Calu3 (cell line): ENCODE measurements around the gene CCDC85C. TPM values are rescaled to one million over a fixed set of nuclear protein-coding genes. Genes with fewer than 3 reads are reported as not detected.

Experiments used
- BruUV-seq: library from RNA; stranded (reverse); fragments of 400-500 nt; replicated peaks from 2 replicates; lab custom pipeline; 2021; lab: Mats Ljungman, UMichigan
- CTCF ChIA-PET: fragments of 300-600 bp; sonication (Branson Sonifier 250); formaldehyde crosslinking; loops from one replicate; lab custom pipeline; 2022; ENCODE audit warnings: antibody characterized with exemption; lab: Charles Lee
- DNase-seq: peaks from one replicate; pipeline ENCODE4 v3.0.0; 2022
- H3K27ac Mint-ChIP-seq: one replicate; pipeline ENCODE4 v1.8.0; 2022; ENCODE audit warnings: mixed read lengths; ENCODE audit not compliant: unreplicated experiment
- H3K27me3 Mint-ChIP-seq: one replicate; pipeline ENCODE4 v1.8.0; 2022; ENCODE audit warnings: mixed read lengths; ENCODE audit not compliant: unreplicated experiment
- H3K36me3 Mint-ChIP-seq: one replicate; pipeline ENCODE4 v1.8.0; 2022; ENCODE audit warnings: mild to moderate bottlenecking, moderate library complexity, mixed read lengths; ENCODE audit not compliant: insufficient read depth, unreplicated experiment
- H3K4me1 Mint-ChIP-seq: one replicate; pipeline ENCODE4 v1.8.0; 2022; ENCODE audit warnings: mild to moderate bottlenecking, low read depth, mixed read lengths; ENCODE audit not compliant: unreplicated experiment
- H3K4me3 Mint-ChIP-seq: one replicate; pipeline ENCODE4 v1.8.0; 2022; ENCODE audit warnings: mild to moderate bottlenecking, low read depth, moderate library complexity, mixed read lengths; ENCODE audit not compliant: unreplicated experiment
- H3K9me3 Mint-ChIP-seq: one replicate; pipeline ENCODE4 v1.8.0; 2022; ENCODE audit warnings: low read depth, mixed read lengths; ENCODE audit not compliant: unreplicated experiment
- CTCF ChIP-seq: fragments of 200-600 bp; IDR thresholded peaks from one replicate; pipeline ENCODE4 v1.8.0; 2022; ENCODE audit warnings: antibody characterized with exemption; ENCODE audit not compliant: unreplicated experiment
- intact Hi-C: fragments of 100-400 bp; cut with micrococcal nuclease; formaldehyde crosslinking; loops from one replicate; pipeline ENCODE4 v1.10.0; 2022; ENCODE audit not compliant: unreplicated experiment
- total RNA-seq: library from RNA; stranded (reverse); gene quantifications from 2 replicates; pipeline ENCODE4 v1.2.3, GENCODE V29; 2022

The CCDC85C gene
- total RNA-seq, 1 experiment from 2014 or later, result 45.1 TPM

DNA sequence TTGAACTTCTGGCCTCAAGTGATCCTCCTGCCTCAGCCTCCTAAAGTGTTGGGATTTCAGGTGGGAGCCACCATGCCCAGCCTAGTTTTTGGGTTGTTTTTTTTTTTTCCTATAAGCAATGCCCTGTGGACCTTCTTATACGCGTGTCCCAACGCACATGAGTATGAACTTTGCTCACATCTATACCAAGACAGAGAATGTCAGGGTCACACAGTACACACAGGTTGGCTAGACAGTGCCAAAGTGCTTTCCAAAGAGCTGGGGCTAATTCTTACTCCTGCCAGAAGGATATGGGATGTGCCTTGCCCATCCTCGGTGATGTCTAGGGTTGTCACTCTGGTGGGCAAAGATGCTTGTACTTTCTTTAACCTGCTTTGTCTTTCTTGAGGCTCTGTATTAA is 7.6 kb upstream of the CCDC85C start:
- BruUV-seq, result no TSS peak
- H3K4me3 Mint-ChIP-seq, result no peak overlapping the region

GRCh38 chr14:99609245-99610170 is 5.5 kb upstream of the CCDC85C start:
- BruUV-seq, result no TSS peak
- intact Hi-C loops, result no loop called here
- CTCF ChIA-PET, result interaction anchor here (0.6 kb wide), 1 partner anchor 74 kb away, joined by 4 read pairs; no protein-coding TSS in a partner anchor
- no peak overlapping the region for H3K4me3 Mint-ChIP-seq
- H3K27me3 Mint-ChIP-seq, result no peaks in the 10 kb centered on the region
- peaks cover 11% of the 10 kb centered on the region for H3K36me3 Mint-ChIP-seq
- no peaks in the 10 kb centered on the region for H3K9me3 Mint-ChIP-seq
- H3K4me1 Mint-ChIP-seq, result peaks cover 10% of the 10 kb centered on the region
- no peak overlapping the region for H3K27ac Mint-ChIP-seq
- no peak for TF ChIP-seq CTCF
- no peak for DNase-seq

More for the DNA sequence above, 7.6 kb upstream of the CCDC85C start:
- H3K4me1 Mint-ChIP-seq, result peaks cover 12% of the 10 kb centered on the region
- intact Hi-C loops, result no loop called here
- peaks cover 17% of the 10 kb centered on the region for H3K27me3 Mint-ChIP-seq
- no peak for DNase-seq
- no peak for TF ChIP-seq CTCF
- H3K9me3 Mint-ChIP-seq, result no peaks in the 10 kb centered on the region
- no peak overlapping the region for H3K27ac Mint-ChIP-seq
- H3K36me3 Mint-ChIP-seq, result no peaks in the 10 kb centered on the region
- CTCF ChIA-PET, result no interaction called here

DNA sequence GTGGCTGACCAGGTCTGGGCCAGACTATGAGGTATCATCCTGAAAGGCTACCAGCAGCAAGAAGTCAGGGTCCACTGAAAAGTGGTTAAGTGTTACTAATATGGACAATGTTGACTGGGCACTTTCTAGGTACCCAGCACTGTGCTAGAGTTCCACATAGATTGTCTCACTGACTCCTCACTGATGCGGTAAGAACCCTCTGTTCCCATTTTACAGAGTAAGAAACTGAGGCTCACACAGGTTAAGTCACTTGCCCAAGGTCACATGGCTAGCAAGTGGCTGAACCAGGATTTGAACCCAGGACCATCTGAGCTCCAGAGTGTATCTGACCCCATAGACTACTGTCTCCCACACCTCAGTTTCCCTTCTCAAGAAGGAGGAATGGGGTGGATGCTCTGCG is 4.6 kb upstream of the CCDC85C start:
- Mint-ChIP-seq H3K9me3 (no peaks in the 10 kb centered on the region), H3K36me3 (peaks cover 16% of the 10 kb centered on the region), H3K4me1 (peaks cover 10% of the 10 kb centered on the region), H3K27me3 (no peaks in the 10 kb centered on the region), H3K4me3 (no peak overlapping the region), H3K27ac (no peak overlapping the region)
- BruUV-seq, result no TSS peak
- no peak for TF ChIP-seq CTCF
- CTCF ChIA-PET, result interaction anchor here (0.6 kb wide), 1 partner anchor 26 kb away, joined by 4 read pairs; no protein-coding TSS in a partner anchor
- intact Hi-C loops, result no loop called here
- DNase-seq, result no peak

DNA sequence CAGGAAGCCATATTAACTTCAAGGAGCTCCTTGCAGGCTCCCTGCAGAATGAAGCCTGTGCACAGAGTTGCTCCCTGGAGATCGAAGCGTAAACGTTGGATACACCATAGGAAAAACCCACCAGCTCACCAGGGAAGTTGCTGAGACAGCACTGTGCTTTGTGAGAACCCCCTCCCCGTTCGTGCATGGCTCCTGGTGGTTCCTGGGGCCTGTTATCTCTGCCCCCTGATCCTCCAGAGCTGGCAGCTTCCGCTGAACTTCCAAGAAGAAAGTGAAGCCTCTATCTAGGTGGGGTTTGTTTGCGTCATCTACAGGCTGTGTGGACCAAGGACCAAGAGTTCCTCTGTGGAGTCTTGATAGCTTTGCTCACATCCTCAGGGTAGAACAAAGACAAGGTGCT is 2.4 kb upstream of the CCDC85C start:
- Mint-ChIP-seq H3K9me3 (no peaks in the 10 kb centered on the region), H3K27me3 (no peaks in the 10 kb centered on the region), H3K4me1 (peaks cover 17% of the 10 kb centered on the region), H3K27ac (no peak overlapping the region), H3K36me3 (peaks cover 38% of the 10 kb centered on the region), H3K4me3 (no peak overlapping the region)
- BruUV-seq, result no TSS peak
- DNase-seq, result no peak
- intact Hi-C loops, result no loop called here
- CTCF ChIA-PET, result interaction anchor here (0.6 to 1.4 kb wide), 3 partner anchors 22 to 77 kb away, joined by 4 to 5 read pairs (median 4); no protein-coding TSS in a partner anchor
- no peak for TF ChIP-seq CTCF
